Stimulated activated CD4-positive, alpha-beta T cell treated with anti-CD3 and anti-CD28 coated beads, TNF-alpha, amount 100 ng/mL, for 4 hours (primary cell): Measurements from ENCODE around the gene ACVR1B.

Experiments
- DNase-seq, 3 experiments: peaks; one replicate each; pipeline ENCODE4 v3.0.0-alpha.2; 2020; ENCODE audit warnings: low read depth in 3 of 3

Gene ACVR1B

DNA sequence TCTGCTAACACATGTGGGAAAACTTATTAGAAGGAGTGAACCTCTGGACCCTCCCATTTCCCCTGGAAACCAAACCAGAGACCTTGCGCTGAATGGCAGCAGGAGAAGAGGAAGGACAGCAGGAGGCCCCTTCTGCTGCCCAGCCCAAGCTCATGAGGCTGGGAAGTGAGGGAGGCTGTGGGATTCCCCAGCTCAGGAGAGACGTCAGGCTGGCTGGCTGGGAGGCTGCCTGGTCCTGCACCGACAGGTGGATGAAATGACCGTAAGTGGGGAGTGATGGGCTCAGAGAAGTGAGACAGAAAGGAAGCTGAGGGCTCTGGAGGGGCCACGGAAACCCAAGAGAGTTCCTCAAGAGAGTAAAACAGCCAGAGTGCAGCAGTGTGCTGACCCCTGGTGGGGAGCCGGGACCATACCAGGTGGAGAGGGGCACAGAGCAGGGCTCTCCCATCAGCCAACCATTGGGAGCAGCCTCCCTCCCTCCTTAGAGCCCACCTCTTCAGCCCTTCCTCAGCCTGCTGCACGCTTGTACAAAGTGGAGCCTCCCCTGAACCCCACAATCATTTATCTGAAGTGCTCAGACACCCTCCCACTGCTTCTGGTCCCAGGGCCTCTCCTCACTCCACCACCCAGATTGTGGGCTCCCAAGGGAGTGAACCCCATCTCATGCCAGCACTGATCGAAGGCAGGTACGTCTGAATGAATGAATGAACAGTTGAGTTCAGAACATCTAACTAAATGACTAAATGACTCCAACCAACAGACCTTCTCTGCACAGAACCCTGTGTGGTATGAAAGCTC, 69.2 kb downstream of the ACVR1B start:
- DNase-seq: peak in 2 of 3 experiments; percentile 46 to 49

DNA sequence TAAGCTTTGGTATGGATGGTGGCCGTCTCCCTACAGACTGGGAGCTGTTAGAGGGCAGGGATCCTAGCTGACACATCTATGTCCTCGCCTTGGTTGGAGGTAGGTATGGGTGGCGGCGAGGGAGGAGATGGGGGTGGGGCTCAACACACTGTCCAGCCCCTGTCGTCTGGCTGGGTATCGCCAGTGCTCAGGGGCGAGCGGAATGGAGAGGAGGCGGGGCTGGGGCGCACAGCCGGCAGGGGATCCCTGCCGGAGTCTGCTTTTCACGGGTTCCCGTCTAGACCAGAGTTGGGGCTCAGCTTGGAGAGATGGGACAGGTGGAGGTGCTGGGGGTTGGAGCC, 71.3 kb downstream of the ACVR1B start:
- no peak for DNase-seq

GRCh38 chr12:52023182-52023975, 71.9 kb downstream of the ACVR1B start:
- peak; percentile 81 to 96 (median 86) for DNase-seq

GRCh38 chr12:52023976-52024688, 72.6 kb downstream of the ACVR1B start:
- no peak for DNase-seq

DNA sequence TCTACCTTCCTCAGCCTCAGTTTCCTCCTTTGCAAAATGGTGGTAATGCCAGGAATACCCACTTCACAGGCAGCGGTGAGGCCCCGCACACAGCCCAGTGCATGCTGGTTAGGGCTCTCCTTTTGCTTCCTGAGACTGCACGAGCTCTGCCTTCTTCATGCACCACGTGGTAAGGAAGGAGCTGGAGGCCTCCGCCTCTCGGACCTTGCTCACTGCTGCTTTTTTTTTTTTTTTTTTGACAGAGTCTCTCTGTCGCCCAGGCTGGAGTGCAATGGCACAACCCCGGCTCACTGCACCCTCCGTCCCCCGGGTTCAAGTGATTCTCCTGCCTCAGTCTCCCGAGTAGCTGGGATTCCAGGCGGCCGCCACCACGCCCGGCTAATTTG, 73.3 kb downstream of the ACVR1B start:
- DNase-seq: no peak

DNA sequence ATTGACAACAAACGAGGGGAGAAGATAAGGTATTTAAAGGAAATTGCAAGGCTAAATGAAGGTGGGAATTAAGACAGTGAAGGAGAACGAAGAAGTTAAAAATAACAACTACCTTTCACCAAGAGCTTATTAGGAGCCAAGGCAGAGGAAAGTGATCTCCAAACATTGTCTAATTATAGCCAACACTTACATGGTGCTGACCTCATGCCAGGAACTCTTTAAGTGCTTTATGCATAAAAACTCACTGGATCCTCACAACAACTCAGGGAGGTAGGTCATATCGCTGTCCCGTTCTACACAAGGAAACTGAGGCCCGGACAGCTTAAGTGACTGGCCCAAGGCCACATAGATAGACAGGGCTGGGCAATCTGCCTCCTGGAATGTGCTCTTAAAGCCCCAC, 74.8 kb downstream of the ACVR1B start:
- DNase-seq: no peak

DNA sequence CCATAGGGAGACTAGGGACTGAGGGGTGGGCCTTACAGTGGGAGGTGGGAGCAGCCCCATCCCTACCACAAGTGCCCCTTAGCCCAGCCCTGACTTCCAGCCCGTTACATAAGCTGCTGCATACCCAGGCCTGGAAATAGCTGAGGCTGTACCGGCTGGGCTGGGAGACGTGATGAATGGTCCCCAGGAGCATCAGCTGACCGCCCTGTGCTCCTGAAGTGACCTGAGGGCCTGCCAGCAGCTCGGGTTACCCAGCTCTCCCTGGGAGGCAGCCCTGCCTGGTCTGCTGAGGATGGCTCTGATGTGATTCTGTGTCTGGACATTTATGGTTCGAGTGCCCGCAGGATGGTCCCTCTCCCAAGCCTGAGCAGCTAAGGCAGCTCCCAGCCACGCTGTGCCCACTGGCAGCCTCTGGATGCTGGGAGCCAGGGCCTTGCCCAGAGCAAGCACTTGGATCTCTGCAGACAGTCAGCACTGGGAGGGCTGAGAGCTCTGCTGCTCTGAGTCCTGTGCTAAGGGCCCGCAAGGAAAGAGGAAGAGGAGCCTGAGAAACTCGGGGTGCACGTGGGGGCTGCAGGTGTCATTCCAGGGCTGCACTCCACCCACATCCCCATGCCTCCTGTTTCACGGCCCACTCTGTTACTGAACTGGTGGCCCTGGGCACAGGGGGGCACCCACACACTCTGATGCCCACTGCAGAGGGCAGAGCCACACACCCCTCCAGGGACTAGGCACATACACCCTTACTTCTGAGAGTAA, 75.8 kb downstream of the ACVR1B start:
- no peak for DNase-seq

GRCh38 chr12:52029685-52030084, 78.2 kb downstream of the ACVR1B start:
- DNase-seq: no peak

GRCh38 chr12:52032446-52032803, 80.9 kb downstream of the ACVR1B start:
- DNase-seq: no peak

DNA sequence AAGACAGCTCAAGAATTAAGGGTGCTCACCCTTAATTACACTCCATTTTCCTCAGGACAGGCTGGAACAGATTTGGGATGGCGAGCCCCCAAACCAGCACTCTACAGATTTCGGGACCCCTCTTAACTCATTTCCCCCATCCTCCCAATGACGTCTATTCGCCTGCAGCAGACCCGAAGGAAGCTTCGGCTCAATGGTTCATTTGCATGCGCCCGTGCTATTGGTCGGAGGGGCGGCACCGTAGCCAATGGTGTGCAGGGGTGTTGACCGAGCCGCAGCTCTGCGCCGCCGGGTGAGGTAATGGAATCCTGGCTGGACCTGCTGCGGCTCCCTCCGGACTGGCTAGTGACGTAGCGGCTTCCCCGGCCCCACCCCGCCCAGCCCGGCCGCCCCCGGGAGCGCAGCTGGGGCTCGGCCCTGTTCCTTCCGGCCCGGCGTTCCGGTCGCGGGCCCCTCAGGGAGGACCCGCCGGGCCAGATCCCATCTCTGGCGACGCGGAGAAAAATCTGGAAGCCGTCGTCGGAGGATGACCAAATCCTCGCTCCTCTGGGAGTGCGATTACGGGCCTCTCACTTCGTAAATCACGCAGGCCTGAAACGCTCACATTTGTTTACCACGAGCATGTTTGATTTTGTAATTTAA, 81.4 kb downstream of the ACVR1B start:
- peak; percentile 67 to 79 (median 72) for DNase-seq

- DNase-seq: no peak
Observed at GRCh38 chr12:52033446-52034140, 82.1 kb downstream of the ACVR1B start.

- DNase-seq: no peak
Observed at GRCh38 chr12:52035190-52035589, 83.7 kb downstream of the ACVR1B start.

- no peak for DNase-seq
Observed at GRCh38 chr12:52035926-52036325, 84.4 kb downstream of the ACVR1B start.

- DNase-seq: peak; percentile 55 to 78 (median 74)
Observed at GRCh38 chr12:52036587-52037171, 85.2 kb downstream of the ACVR1B start.

DNA sequence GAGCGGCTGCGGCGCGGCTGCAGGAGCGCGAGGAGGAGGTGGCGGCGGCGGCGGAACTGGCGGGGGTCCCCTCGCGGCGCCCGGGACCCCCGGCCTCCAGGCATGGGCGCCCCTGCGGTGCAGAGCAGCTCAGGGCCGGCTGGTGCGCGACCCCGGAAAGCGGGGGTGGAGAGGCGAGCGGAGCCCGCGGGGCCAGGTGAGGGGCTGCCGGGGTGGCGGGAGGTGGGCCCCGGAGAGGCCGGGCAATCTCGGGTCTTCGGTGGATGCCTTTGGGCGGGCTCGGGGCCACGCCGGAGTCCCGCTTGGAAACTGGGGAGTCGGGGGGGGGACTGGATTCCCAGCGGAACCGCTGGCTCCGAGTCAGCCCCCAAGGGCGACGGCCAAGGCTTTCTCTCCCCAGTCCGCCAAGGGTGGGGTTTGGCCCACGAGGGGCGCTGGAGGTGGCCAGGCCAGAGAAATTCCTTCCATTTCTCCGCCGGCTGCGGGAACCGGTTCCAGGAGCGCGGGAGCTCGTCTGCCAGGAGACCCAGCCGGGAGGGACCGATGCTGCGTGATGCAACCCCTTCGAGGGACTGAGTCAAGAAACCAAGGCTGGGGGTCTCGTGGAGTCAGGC, 85.9 kb downstream of the ACVR1B start:
- DNase-seq: no peak

GRCh38 chr12:52038447-52038846, 86.9 kb downstream of the ACVR1B start:
- no peak for DNase-seq

GRCh38 chr12:52041035-52041434, 89.5 kb downstream of the ACVR1B start:
- DNase-seq: no peak

DNA sequence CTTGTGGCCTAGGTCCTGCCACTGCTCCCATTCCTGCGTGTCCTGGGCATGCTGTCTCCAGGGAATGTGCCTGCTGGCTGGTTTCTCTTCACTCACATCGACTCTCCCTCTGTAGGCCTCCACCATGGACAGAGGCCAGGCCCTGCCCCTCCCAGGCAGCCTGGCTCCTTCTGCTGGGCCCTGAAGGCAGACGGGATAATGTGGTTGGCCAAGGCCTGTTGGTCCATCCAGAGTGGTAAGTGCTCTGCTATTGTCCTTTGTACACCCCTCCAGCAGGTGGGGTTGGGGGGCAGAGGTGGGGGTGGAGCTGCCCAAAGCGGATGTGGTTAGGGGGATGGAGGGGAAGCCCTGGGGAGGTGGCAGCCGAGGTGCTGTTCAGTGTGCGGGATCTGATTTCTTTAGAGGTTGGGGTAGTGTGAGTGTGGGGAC, 90.2 kb downstream of the ACVR1B start:
- no peak for DNase-seq

GRCh38 chr12:52042706-52043385, 91.3 kb downstream of the ACVR1B start:
- no peak for DNase-seq
